Hindlimb muscle (tissue), 1 donor: ENCODE data around the gene CER1. TPM values are rescaled to one million over a fixed set of nuclear protein-coding genes. Genes with fewer than 3 reads are reported as not detected.

Experiments
- DNase-seq: peaks from one replicate; pipeline ENCODE4 v3.0.0-alpha.2; 2013
- polyA plus RNA-seq: library from polyadenylated mRNA; unstranded; fragments of 120-200 nt; gene quantifications from one replicate; pipeline ENCODE4 v1.2.1, GENCODE V29; 2013; ENCODE audit not compliant: insufficient read length

The CER1 gene, protein sequence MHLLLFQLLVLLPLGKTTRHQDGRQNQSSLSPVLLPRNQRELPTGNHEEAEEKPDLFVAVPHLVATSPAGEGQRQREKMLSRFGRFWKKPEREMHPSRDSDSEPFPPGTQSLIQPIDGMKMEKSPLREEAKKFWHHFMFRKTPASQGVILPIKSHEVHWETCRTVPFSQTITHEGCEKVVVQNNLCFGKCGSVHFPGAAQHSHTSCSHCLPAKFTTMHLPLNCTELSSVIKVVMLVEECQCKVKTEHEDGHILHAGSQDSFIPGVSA
- not detected for polyA plus RNA-seq

DNA sequence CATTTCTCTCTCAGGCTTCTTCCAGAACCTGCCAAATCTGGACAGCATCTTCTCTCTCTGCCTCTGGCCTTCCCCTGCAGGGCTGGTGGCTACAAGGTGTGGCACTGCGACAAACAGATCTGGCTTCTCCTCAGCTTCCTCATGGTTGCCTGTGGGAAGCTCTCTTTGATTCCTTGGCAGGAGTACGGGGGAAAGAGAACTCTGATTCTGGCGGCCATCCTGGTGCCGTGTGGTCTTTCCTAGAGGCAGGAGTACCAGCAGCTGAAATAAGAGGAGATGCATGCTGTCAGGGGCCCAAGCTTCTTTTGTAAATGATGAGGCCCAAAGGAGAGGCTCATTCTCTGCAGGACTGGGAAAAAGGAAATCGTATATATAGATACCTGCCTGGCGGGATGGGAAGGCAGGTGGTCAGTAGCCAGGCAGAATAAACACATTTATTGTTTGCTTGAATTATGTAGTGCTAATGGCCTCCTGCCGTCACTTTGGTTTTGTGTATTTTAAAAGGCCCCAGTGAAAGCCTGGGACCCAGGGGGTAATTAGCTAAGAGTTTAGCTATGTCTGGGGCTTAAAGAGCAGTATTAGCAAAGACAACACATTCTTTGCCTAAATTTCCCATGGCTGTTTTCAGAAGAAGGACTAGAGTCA is at the start of gene CER1:
Gene CER1, minus strand, starts transcription at position 343 of the 645 bp plus-strand sequence. Its CDS starts 61 bp downstream, at position 282.
- DNase-seq = no peak

DNA sequence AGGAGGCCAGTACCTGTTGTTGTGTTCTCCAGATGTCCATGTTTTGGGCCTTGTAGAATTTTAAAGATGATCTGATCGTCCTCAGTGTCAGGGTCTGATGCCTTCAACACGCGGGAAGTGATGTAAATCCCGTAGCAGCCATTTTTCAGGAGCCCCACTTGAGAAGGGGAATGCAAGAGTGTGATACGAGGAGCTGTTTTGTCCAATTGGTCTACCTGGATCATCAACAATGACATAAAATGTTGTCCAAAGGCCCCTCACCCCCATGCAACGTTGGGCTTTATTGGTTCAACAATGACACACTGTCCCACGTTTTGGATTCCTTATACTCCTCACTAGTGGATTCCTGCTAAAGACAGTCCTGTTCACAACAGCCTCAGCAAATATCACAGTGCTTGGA is 48.1 kb upstream of the CER1 start:
- no peak for DNase-seq

DNA sequence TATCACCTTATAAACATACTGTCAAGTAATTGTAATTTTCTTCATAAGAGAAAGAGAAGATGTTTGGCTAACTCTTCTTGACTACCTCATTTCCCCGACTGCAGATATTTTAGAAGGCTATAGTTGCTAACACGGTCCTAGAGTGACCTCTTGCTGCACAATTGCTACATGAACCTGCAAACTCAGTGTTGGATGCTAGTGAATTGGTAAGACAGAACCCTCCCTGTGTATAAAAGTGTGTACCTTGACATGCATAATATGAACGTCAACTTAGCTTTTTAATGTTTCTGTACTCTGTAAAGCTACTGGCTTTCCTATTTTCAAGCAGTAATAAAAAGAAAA is 46.7 kb upstream of the CER1 start:
- DNase-seq = peak; percentile 54

DNA sequence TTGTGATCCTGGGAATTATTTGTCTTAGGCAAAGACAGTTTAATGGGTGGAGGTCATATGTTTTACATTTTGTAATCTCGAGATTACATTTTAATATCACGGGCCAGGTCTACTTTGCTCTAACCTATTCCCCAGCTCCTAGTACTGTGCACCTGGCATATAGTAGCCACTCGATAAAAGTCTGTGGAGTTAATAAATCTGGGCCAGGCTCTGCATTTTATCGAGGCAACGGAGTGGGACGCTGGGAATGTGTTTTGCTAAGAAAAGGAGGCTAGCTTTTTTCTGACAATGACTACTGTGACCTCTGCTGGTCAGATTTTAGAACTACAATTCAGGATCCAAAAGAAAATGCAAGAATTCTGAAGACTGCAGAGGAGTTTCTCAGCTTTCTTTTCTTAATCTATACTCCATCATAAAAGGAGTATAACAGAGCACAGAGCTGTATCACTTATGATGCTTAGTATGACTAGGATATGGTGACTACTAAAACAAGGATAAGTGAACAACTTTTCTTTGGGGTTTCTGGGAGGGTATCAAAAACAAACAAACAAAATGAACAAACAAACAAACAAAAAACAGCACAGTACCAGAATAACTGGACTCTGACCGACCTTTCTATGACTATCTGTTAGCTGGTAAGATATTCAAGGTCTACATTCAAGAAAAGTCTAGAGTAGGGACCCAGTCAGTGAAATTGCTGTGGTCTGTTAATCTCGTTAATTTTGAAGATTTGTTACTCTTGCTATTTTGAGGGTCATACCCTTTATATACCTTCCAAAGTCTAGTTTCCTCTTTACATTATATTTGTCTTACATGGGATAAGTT is 46.1 kb upstream of the CER1 start:
- peak; percentile 75 for DNase-seq

DNA sequence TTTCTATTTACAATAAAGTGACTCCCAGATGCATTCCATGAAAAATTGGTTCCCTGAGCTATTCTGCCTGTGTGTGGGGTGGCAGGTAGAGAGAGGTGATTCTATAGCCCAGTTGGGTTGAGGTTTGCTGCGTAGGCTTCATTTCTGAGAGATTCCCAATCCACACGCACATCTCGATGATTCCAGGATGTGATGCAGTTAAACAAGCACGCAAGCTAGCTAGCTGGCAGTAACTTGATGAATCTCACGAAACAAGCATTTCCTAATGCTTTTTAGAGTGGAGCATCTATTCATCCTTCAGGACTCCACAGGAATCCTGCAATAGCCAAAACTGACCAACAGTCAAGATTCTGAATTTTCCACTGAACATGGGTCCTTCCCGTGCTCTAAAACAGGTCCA is 43.8 kb upstream of the CER1 start:
- no peak for DNase-seq

DNA sequence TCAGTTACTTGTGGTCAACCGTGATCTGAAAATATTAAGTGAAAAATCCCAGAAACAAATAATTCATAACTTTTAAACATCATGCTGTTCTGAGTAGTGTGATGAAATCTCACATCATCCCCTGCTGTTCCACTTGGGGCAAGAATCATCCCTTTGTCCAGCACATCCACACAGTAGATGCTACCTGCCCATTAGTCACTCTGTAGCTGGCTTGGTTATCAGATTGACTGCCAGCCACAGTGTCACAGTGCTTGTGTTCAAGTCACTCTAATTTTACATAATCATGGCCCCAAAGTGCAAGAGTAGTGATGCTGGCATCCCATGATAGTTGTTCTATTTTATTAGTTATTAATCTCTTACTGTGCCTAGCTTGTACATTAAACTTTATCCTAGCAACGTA is 39.1 kb upstream of the CER1 start:
- DNase-seq = no peak

DNA sequence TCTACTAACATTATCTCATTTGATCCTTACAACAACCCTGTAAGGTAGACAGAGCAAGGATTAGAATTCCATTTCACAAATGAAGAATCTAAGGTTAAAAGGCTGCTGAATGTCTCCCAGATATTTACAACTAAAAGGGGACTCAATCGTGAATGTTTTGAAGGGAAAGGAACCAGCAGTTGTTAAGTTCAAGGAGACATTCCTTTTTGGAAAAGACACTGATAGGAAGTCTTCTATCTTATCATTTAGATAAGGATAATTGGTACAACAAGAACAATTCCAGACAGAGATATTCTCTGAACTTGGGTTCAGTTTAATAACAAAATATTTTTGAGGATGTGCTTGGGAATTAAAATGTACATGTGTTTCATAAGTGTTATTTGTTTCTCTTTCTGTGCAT is 37.5 kb upstream of the CER1 start:
- no peak for DNase-seq

DNA sequence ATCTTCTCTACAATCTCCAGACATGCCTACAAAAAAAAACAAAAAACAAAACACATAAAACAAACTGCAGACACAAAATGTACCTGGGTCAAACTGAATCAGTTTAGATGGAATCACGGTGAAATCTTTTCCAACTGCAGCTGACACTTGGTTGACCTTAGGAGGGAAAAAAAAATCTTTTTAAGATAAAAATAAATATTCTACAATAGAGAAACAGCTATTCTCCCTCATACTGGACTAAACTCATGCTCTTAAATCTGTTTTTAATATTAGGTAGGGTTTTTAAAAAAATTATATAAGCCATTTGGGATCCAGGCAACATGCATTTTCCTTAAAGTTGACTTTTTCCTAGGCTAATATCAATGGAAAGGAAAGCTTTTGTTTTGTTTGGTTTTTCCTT is 33.8 kb upstream of the CER1 start:
- peak; percentile 26 for DNase-seq

DNA sequence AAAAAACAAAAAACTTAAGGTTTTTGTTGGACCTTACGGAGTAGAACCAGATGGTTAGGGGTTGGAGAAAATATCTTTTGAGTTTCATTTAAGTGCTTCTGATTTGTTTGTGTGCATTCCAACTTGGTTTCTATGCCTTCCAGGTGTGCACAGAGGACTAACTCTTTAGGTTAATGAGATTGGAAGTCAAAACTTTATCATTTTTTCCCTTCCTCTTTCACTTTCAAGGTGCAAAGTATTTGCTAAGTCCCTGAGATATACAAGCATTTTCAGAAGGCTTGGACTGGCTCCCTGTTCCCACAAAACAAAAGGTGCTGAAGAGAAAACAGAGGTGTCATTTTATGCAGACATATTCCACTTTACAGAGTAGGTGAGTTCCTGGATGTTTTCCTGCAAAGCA is 30.3 kb upstream of the CER1 start:
- DNase-seq = no peak

DNA sequence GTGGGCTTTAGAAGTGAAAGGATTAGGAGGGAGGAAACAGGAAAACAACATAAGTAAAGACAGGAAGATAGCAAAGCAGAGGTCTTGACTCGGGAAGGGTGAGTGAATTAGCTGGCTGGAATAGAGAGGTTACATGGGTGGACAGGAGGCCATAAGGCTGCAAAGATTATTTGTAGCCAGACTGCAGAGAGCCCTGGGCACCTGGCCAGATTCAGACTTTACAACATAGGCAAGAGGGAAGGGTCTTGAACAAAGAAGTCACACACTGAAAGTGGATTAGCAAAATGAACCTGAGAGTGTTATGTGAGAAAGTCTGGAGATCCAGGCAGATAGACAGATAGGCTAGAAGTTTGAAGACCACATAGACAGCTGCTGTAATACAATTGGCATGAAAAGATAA is 29.7 kb upstream of the CER1 start:
- DNase-seq = no peak

DNA sequence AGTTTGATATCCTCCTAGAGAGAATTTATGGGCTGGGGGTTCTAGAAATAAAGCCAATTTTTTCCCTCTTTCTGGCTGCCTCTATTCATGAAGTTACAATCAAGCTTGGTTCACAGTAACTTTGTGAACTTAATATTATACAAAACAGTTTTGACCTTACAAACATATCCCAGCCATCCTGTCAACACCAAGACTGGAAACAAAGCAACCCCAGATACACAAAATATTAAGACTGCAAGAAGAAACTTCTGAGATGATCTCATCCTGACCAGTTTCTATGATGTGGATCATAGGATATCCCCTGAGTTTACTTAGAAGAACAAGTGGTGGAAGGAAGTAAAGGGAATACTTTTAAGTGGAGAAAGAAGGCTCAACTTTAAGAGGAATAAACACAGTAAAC is 28.3 kb upstream of the CER1 start:
- peak; percentile 64 for DNase-seq

DNA sequence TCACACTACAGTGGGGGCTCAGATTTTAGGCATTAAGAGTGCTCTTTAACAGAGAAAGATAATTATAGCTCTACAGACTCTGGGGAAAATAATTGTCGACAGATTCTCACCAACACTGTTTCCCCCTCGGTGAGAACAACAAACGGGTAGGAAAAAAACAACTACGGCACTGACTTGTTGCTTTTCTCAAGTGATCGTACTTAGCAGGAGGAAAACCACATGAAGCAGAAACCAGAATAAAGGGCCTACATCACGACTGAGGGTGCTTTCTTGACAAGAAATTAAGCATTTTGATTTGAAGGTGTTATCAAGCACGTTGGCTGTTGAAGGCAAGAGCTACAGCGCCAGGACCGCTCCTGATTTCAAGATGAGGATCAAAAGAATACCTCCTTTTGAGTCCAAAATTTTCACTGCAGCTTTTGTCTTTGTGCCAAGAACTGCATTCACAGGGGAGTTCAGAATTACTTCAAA is 27.2 kb upstream of the CER1 start:
- no peak for DNase-seq

DNA sequence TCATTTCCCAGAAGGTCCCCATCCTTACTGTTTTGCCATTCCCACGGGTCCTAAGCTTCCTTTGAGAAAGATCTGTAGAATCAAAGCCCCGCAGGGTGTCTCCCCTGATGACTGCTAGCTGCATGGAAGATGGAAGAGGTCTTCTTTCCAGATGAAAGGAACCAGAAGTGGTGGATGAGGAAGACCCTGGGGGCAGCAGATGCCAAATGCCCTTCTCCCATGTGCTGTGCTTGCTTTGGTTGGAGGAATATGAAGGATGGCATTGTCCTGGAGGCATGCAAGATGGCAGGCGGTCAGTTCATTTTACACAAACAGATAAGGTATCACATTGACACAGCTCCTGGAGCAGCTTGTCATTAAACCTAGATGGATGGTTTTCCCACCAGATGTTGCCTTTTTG is 25.8 kb upstream of the CER1 start:
- DNase-seq = no peak

DNA sequence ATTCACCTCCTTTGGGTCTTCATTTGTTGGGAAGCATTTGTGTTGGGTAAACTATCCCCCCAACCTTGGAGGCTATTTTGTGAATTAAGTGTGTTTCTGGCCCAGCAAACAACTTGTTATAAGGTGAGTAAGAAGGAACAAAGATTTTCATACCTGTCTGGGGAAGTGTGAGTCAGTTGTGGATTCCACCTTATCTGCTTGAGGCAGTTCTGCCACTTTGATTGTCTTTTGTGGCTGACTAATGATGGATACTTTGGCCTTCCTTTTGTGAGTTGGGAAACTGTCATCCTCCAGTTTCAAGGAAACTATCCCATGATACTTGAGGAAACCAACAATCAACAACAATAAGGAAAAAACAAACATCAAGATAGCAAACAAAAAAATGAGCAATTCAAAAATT is 24.6 kb upstream of the CER1 start:
- no peak for DNase-seq

DNA sequence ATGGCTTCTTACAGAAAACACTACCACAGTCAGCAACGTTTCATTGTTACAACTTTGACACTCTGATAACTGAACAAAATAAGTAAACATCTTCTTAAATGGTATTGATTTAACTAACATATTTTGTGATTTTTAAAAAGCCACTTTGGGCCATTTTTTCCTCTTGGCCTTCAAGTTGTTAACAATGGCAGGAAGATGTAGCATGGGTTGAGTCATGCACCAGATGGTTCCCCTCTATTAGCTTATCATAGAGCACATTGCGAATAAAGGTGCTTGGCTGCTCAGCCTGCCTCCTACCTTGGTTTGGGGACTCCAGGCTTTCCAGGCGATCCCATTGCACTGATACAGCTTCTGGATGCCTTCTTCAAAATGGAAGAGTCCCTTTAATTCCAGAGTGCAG is 24.1 kb upstream of the CER1 start:
- DNase-seq = no peak

DNA sequence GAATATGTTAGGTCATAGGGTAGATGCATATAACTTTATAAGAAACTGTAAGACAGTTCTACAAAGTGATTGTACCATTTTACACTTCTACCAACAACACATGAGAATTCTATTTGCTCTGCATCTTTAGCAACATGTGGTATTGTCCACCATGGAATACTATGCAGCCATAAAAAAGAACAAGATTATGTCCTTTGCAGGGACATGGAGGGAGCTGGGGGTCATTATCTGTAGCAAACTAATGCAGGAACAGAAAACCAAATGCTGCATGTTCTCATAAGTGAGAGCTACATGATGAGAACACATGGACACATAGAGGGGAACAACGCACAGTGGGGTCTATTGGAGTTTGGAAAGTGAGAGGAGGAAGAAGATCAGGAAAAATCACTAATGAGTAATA is 22.2 kb upstream of the CER1 start:
- DNase-seq = no peak

DNA sequence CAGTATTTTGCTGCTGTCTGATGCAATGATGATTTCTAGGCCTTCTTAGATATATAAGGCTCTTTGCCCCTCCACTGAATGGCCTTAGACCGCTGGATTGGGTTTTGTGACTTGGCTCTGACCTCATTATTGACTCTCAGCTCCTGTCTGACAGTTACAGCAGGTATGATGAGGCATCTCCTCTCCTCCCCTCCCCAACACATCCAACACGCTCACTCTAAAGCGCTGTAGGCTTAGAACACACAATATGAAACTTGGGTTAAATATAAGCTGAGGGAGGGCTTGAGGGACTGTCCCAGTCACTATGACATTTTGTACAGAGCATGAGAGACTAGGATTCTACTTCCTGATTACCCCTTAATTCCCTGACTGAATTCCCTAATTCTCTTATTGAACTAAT is 18.8 kb upstream of the CER1 start:
- DNase-seq = no peak

DNA sequence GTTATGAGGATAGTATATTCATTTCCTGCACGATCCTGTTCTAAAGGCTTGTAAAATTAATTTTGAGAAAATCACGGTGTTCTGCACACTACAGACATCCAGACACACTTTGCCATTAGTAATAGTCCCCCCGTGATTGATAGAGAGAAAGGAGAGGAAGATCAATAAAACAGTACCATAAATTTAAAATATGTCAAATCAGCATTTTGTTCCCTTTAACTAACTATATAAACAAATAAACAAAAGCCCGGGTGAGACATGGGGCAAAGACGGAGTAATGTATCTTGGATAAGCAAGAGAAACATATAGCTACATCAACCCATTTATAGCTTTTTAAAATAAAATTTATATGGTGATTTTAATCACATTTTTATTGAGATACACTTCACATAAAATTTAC is 10.6 kb upstream of the CER1 start:
- DNase-seq = no peak

DNA sequence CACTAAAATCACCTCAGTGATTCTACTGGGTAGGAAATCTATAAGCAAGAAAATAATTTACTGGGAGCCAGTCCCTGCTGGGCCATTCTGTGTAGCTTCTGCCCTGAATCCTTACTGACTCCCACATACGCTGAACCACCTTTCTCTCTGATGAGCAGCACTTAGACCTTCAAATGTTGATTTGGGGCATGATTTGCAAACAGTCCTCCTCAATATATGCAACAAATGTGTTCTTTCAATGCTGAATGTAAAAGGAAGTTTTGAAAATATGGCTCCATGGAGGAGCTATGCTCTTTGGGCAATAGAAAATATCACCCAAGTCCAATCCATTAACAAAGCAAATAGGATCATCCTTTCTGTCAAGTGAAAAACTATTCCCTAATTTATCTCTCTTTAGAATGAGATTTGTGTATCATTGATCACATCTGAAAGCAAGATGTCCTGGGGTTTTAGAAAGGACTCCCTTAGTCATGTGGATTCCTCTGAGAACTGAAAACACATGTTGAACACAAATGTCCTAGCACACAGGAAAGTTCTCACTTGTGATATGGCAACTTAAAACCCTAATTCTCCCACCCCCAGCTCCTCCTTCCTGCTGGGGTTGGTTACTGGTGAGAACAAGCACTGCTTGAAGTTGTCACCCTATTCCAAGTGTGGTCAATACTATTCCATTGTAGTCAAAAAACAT is 8.9 kb upstream of the CER1 start:
- no peak for DNase-seq

DNA sequence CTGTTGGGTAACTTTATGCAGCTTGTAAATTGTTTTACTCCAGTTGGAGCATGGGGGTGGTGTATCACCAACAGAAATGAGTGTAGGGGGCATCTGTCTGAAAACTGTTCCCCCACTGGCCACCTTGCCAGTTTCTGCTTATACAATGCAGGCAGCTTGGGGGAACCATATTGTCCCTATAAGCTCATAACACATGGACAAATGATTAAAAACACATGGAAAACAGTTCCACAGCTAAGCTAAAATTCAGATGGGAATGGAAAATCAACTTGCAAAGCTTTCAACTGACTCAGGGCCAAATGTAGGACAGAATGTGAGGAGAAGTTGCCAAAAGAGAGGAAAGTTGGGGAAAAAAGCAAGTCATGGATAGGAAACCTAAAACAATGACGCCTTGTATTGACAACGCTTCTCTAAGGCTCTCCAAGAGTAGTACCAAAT is 7.9 kb upstream of the CER1 start:
- peak; percentile 91 for DNase-seq

DNA sequence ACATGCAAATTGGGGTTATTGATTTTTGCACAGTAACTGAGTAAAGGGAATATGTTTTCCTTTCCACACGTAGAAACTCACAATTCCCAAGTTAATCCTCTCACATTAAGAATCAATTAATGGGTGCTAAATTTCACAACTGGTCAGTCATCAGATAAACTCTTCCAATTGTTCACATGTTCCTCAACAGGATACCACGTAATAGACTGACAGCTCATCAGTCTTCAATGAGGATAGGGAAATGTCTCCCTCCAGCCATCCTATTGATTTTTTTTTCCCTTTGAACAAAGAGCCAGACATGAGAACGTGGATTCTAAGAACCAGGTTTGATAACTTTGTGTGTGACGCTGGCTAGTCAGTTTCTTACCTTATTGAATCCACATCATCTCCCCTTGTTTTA is 768 bp upstream of the CER1 start:
- DNase-seq = no peak

DNA sequence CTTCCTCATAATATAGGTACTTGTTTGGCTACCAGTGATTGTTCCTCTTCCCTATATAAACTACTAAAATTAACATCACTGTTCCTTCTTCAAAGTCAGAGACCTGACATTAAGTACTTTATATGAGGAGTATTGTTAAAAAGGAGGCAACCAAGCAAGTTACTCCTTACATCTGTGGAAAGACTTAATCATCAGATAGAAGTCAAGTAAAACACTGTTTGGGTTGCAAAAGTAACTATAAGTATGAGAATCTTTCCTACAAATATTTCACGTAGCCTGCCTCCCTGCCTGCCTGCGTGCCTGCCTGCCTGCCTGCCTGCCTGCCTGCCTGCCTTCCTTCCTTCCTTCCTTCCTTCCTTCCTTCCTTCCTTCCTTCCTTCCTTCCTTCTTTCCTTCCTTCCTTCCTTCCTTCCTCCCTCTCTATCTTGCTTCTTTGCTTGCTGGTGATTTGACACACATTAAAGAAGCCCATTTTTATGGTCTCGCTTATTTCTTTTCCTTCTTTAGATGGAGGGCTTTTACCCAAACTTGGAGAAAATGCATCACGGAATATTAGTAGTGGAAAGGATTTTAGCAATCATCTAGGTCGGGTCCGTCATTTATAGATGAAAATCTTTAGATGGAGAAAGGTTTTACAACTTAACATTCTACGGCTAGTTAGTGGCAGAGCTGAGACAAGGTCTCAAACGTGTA is 3.2 kb downstream of the CER1 start:
- DNase-seq = no peak
